GM20431 (cell line): ENCODE data around the gene VWA5A.
"Not testable (repeated sequence)": the region's sequence is repeated elsewhere in the genome, so short reads cannot be mapped to it uniquely, and the experiment has no call there.

ENCODE experiments used
- in situ Hi-C: fragments of 300-500 bp; cut with MseI, MboI; formaldehyde crosslinking; loops from one replicate; pipeline ENCODE4 v1.15.0; 2020; ENCODE audit warnings: low sequenced_read_pairs; ENCODE audit not compliant: unreplicated experiment

VWA5A gene

DNA sequence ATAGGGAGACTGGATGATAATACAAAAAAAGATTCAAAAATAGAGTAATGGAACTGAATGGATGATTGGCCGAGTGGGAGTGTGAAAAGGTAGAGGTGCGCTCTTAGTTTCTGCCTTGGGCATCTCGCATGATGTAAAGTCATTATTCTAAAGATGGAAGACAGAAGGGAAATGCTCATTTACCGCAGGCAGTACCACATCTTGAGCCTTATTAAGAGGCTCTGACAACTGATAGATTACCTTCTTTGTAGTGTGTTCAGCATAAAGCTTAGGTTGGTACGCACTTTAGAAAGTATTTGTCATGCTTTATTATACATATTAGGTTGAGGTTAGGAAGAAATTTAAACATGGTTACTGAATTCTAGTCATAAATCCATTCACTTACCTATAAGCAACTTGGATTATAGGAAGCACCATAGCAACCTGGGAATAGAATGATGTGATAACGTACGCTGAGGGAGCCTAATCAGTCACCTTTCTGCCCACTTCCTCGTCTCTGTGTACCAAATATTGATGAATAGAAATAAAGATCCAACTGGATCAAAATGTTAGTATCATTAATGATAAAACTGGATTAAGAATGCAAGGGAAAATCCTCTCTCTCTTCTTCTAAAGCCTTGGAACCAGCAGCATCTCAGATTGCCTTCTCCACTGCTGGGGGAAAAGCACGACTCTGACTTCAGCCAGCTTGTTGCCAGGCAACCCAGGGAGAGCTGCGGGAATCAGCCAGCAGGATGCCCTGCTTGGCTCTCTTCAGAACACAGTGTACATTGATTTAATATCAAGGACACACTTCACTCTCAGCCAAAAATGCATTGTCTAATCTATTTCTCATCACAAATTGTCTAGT lies 29.0 kb upstream of the VWA5A start:
- in situ Hi-C loops, result loop anchor here (25.0 kb wide), 1 partner anchor 501 kb away; no protein-coding TSS in a partner anchor

DNA sequence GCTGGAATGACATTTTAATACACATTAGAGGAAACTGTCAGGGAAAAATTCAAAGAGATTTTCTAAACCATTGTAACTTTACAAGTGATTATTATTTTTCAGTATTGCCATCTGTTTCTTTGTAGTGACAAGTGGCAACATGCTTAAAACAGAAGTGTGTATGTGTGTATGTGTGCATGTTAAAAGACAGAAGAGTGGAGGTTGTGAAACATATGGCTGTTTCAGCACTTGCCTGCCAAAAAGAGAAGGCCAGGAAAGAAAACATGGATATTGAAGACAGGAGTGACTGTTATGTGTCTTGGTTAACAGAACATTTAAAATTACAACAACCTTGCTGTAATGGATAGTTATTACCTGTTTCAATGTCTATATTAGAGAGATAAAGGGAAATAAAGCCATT lies 24.3 kb upstream of the VWA5A start:
- in situ Hi-C loops, result loop anchor here (25.0 kb wide), 1 partner anchor 496 kb away; no protein-coding TSS in a partner anchor

DNA sequence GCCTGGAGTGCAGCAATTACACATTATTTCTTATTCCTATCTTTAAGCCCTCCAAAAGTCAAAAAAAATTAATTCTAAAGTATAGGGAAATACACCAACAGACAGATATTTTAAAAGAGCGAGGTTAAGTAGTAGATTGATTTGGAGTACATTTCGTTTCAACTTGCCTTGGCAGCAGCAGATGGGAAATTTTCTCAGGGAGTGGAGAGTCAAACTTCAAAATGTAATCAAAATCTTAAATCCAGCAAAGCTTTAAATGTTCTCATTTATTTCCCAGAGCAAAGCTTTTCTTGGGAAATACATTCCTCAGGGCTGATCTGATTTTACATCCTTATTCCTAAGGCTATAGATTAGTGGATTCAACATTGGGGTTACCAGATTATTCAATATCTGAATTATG lies 21.9 kb upstream of the VWA5A start:
- in situ Hi-C loops, result loop anchor here (25.0 kb wide), 1 partner anchor 494 kb away; no protein-coding TSS in a partner anchor

DNA sequence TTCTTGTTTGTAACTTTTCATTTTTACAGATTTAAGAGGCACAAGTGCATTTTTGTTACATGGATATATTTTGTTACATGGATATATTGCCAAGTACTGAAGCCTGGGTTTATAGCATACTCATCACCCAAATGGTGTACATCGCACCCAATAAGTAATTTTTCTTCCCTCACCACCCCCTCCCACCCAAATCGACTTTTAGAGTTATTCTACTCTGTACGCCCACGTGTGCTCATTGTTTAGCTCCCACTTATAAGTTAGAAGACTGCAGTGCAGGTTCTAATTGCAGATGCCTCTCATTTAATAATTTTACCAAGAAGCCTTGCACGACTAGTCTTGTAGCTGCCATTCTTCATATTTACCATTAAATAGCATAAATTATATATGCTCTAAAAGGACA lies 20.5 kb upstream of the VWA5A start:
- in situ Hi-C loops, result loop anchor here (25.0 kb wide), 1 partner anchor 493 kb away; no protein-coding TSS in a partner anchor

DNA sequence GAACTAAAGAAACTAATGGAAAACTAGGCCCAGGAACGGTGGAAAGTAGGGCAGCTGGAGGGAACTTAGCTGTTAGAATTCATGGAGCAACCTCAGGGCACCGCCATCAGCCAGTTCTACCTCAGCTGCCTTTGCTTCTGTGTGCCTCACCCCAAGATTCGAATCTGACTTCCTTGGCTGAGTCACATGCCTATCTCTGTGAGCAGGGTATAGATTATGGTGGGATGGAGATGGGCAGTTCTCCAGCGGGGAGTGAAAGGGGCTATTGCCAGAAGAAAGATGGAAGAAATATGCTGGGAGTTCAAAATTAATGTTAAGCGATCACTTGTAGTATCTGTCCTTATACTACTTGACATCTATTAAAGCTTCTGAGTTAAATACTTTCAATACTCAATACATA lies 18.9 kb upstream of the VWA5A start:
- in situ Hi-C loops, result loop anchor here (25.0 kb wide), 1 partner anchor 491 kb away; no protein-coding TSS in a partner anchor

DNA sequence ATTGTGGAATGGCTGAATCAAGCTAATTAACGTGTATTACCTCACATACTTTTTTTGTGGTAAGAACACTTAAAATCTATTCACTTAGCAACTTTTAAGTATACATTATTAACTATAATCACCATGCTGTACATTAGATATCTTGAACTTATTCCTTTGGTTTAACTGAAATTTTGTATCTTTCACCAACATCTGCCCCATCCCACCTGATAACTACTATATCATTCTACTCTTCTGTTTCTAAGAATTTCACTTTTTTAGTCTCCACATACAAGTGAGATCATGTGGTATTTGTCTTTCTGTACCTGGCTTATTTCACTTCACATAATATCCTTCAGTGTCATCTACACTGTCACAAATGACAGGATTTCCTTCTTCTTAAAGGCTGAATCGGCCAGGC lies 17.1 kb upstream of the VWA5A start:
- in situ Hi-C loops, result loop anchor here (25.0 kb wide), 1 partner anchor 489 kb away; no protein-coding TSS in a partner anchor

DNA sequence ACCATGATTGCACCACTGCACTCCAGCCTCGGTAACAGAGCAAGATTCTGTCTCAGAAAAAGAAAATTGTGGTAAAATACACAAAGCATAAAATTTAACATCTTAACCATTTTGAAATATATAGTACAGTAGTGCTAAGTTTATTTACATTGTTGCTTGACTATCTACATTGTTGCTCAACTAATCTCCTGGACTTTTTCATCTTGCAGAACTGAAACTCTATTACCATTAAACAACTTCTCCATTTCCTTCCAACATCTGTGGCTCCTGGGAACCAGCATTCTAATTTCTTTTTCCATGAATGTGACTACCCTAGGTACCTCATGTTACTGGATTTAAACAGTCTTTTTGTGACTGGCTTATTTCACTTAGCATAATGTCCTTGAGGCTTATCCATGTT lies 13.5 kb upstream of the VWA5A start:
- in situ Hi-C loops, result no loop called here

DNA sequence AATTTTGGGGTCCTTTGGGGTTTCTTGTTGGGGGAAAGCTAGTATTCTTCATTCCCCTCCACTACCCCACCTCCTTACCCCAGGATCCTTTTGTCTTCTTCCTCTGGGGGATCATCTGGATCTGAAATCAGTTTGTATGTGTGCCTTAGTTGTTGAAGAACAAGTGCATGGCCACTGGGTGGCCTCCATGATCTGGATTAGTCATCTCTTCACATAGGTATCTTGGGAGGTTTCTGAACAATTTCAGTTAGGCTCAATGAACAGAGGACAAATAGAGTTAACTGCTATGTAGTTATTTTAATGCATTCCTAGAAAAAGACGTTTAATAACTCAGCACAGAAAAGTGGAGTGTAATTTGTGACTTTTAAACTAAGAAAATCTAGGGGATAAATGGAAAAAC lies 7.1 kb upstream of the VWA5A start:
- in situ Hi-C loops, result no loop called here

DNA sequence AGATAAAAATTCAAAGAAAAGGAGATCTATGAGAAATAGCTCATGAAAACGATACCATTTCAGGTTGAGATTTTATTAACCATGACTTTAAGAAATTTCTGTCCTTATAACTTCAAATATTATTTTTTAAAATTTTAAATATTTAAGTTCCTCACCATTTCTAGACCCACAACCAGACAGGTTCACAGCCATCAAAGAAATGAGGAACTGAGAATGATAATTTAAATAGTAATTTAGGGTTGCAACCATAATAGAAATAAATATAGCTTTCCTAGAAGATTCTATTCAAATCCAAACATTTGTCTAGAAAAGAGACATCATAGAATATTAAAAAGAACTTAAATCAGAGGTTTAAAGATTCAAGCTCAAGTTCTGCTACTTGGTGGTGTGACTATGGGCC lies 5.9 kb upstream of the VWA5A start:
- in situ Hi-C loops, result no loop called here

DNA sequence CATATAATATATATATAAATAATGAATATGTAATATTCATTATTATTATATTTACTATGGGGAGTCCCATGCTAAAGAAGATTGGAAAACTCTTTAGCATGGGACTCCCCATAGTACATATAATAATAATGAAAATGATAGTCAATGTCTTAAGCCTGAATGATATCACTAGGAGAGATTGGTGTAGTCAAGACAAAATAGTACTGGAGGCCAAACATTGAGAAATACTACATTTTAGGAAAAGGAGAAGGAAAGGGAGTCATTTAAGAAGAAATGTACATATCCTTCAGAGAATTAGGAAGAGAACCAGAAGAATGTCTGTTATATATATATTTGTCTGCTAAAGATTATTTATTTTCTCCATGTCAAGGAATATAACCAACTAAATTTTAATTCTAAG lies 5.0 kb upstream of the VWA5A start:
- in situ Hi-C loops, result no loop called here

DNA sequence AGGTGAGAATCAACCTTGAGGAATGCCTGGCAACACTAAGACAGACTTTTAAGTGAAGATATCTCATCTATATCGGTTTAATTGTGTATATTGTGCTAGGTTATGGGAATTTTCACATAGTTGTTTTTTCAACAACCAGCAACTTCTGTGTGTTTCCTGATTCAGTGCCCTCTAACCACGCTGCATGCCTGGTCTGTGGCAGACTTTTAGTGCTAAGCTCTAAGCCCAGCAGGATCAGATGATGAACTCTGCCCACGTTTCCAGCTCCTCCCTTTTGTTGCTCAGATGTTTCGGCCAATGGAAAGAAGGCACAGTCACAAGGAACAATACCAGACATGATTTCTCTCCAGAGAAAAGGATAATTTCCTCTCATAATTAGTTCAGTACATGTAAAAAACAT lies 1.4 kb upstream of the VWA5A start:
- in situ Hi-C loops, result no loop called here

DNA sequence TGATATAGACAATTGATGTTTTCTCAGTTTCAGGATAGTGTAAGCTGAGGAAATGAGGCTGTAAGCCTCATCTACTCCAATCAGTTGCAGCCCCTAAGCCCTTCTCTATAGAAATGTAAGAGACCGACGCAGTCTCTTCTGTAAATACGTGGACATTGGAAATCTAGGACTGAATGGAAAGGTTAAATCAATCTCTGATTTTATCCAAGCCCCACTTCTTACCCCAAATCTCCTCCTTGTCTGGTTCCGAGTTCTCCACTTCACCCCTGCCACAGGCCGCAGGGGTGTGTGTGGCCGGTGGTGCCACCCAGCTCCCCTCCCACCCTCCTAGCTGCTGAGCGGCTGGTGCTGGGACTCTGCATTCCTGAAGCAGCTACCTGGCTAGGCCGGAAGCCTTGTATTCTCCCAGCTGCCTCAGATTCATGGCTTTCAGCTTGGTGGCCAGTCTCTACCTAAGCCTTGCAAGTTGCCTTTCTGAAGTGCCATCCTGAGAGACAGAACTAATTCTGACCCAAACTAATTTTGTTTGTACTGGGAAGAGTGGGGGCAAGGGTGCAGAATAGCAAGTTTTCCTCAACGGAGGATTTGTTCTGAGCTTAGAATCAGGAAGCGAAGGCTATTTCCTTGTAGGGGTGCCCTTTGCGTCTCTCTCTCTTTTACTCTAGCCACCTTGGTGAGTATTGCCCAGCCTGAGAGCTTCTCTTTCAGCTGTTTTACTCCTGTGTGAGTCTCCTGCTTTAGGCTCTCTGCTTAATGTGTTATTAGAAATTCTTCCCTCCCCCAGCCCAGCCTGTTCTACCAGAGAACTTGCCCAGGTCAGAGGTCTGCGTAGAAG lies 749 bp downstream of the VWA5A start:
- in situ Hi-C loops, result no loop called here

DNA sequence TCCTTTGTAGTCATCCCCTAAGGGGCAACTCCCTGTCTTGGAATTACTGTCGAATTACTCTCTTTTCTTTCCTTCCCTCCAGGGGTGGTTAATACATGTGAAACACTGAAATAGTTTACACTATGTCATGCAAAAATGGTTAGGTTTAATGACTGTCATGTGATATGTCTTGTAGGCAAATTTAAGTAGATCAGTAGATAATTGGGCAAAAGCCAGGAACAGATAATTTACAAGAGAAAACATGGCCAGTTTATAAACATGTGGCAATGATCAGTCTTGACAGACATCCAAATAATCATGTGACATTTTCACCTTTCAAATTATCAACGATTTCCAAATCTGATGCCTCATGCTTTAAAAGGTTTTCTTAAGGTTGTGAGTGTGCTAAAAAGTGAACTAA lies 3.9 kb downstream of the VWA5A start:
- in situ Hi-C loops, result no loop called here

DNA sequence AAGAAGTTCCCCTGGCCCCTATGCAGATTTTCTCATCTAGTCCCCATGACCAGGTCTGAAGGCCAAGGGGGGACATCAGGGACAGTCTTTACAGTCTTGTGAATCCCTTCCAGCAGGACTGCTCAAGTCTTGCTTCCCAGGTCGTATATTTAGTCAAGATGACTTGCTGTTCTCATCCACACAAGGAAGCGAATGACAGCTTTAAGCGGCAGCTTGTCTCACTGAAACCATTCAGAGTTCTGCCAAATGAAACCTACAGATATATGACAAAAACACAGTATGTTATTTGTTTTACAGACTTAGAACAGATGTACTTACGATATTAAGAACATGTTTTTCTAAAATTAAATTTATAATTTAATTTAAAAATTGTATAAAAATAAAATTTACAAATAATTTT lies 5.6 kb downstream of the VWA5A start:
- in situ Hi-C loops, result no loop called here

DNA sequence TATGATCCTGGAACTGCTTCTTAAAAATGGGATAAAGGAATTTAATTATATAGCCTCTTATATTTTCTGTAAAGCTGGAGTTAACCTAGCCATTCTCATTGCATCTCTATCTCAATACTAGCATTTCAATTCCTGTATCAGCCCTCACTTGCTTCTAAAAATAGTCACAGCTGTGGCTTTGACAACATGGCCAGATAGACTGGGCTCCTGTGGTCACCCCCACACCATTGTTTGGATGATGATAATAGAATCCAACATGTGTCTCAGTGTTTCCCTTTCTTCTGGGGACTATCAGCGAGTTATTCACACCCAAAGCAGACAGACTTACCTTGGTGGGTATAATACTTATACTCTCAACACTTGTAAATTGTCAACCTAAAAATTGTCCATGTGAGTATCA lies 6.9 kb downstream of the VWA5A start:
- in situ Hi-C loops, result no loop called here

DNA sequence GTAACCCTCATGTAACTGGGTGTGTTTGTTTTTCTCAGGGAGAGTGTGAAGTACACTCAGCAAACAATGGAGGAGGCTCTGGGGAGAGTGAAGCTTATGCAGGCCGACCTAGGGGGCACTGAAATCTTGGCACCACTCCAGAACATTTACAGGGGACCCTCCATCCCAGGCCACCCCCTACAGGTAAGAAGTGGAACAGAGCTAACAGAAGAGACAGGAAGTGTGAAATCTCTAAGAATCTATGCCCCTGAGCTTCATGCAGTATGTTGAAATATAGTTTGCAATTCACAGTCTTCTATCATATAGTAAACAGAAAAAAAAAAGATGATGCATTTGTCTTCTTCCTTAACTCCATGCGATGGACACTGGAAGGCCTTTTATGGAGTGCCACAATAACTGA lies 8.4 kb downstream of the VWA5A start:
- in situ Hi-C loops, result no loop called here

DNA sequence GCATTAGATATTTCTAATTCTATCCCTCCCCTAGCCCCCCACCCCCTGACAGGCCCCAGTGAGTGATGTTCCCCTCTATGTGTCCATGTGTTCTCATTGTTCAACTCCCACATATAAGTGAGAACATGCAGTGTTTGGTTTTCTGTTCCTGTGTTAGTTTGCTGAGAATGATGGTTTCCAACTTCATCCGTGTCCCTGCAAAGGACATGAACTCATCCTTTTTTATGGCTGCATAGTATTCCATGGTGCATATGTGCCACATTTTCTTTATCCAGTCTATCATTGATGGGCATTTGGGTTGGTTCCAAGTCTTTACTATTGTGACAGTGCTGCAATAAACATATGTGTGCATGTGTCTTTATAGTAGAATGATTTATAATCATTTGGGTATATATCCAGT lies 11.9 kb downstream of the VWA5A start:
- in situ Hi-C loops, result not testable (repeated sequence)

DNA sequence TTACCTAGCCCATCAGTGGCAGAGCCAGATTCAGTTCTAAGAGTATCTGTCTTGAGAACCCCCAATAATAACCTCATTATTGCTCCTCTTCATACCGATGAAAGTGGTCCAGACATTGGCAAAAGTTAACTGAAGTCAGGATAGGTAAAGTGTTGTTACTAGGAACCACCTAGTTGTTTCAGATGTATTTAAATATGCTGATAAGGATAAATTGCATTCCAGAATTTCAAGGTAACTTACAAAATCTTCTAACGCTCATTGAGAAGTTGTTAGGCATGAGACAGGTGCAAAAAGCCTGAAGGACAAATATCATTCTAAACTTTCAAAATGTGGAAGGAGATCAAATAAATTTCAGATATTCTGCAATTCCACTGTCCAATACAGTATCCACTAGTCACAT lies 27.8 kb downstream of the VWA5A start:
- in situ Hi-C loops, result no loop called here

DNA sequence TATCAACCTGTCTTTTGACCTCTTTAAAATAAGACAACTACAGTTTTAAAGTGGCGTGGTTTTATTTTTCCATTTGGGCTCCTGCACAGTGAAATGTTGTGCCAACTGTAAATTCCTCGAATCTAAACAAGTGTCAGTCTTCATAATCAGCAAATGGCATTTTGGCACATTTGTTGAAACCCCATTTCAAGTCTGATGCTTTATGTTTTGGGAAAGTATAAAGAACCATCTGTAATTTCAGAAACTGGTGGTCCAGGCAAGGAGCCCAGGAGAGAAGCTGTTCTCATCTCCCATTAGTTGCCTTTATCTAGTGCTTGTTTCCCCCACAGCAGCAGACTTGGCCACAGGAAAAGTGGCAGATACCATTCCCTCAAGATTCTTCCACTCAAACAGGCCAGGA lies 32.7 kb downstream of the VWA5A start:
- in situ Hi-C loops, result no loop called here

DNA sequence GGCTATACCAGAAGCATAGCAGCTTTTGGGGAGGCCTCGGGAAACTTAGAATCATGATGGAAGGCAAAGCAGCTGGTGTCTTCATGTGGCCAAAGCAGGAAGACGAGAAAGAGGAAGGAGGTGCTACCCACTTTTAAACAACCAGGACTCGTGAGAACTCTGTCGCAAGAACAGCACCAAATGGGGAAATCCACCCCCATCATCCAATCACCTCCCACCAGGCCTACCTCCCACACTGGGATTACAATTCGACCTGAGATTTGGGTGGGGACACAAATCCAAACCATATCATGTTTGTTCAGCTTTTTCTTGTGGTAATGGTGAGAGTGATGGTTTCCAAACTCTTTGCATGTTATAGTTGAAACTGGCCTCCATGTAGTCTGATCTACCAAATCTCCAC lies 35.4 kb downstream of the VWA5A start:
- in situ Hi-C loops, result no loop called here

DNA sequence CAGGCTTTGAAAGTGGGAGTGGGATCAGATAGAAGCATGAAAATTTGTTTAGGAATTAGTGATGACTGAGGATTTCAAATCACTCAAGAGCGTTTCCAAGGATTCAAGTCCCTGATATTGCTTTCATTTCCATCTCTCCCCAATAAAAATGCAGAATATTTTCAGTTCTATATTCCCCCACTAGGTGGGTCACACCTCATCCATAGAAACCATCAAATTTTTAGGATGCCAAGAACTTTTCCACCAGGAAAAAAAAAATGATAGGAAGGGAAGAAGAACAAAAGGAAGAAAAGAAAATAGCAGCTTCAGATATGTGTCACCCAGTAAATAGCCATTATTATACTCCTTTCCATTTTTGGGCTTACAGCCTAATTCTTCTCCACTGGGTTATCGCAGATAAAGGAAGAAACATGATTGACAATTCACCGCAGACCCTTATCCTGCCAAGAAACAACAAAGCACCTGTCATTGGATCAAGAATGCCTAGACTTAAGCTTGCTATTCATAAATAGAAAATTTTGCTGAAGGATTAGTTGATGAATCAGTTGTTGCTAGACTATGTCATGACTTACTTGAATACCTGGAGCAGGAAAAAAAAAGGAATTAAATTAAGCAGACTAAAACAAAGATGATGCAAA lies 37.6 kb downstream of the VWA5A start:
- in situ Hi-C loops, result no loop called here
